SK-N-SH treated with all-trans-retinoic acid at 6 μM for 48 hours (cell line): Measurements from ENCODE around the gene CTSF.

Source experiments
- ARNTL ChIP-seq: fragments of 450-650 bp; formaldehyde crosslinking; IDR thresholded peaks from 2 replicates; pipeline ENCODE4 v1.5.0; 2020; ENCODE audit warnings: low read depth, mild to moderate bottlenecking, moderate library complexity, borderline replicate concordance
- GLIS3 ChIP-seq: fragments of 250-450 bp; sonication (Bioruptor Pico); IDR thresholded peaks from 2 replicates; pipeline ENCODE4 v1.5.0; 2020; ENCODE audit warnings: mild to moderate bottlenecking, moderate library complexity
- PATZ1 ChIP-seq: fragments of 250-450 bp; sonication (Bioruptor Pico); IDR thresholded peaks from 2 replicates; pipeline ENCODE4 v1.8.0; 2020; ENCODE audit warnings: mild to moderate bottlenecking, moderate library complexity, borderline replicate concordance
- ZFP3 ChIP-seq: fragments of 250-450 bp; sonication (Bioruptor Pico); IDR thresholded peaks from 2 replicates; pipeline ENCODE4 v1.5.0; 2020; ENCODE audit warnings: mild to moderate bottlenecking, moderate library complexity
- ZFP30 ChIP-seq: fragments of 450-650 bp; formaldehyde crosslinking; IDR thresholded peaks from 2 replicates; pipeline ENCODE4 v1.5.0; 2022; ENCODE audit warnings: mild to moderate bottlenecking, moderate library complexity
- ZNF565 ChIP-seq: fragments of 450-650 bp; formaldehyde crosslinking; conservative IDR thresholded peaks from 2 replicates; pipeline ENCODE4 v1.5.0; 2020; ENCODE audit warnings: low read depth, mild to moderate bottlenecking, moderate library complexity
- ZNF70 ChIP-seq: fragments of 450-650 bp; formaldehyde crosslinking; IDR thresholded peaks from 2 replicates; pipeline ENCODE4 v1.5.0; 2020; ENCODE audit warnings: mild to moderate bottlenecking, moderate library complexity
- ZNF8 ChIP-seq: fragments of 450-650 bp; formaldehyde crosslinking; IDR thresholded peaks from 2 replicates; pipeline ENCODE4 v1.5.0; 2020; ENCODE audit warnings: mild to moderate bottlenecking, moderate library complexity

DNA sequence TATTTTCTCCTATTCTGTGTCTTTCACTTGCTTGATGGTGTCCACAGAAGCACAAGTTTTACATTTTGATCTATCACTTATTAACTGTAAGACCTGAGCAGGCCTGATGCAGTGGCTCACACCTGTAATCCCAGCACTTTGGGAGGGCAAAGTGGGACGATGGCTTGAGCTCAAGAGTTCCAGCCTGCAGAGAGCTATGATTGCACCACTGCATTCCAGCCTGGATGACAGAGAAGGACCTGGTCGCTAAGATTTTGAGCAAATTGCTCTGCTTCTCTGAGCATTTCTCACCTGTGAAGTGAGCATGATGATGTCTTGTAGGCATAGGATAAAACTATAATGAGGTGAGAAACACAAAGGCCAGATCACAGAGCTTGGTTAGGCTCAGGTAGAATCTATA, 17.7 kb upstream of the CTSF start:
- TF ChIP-seq ZNF70 (CRISPR knock-in tag) (no peak), ARNTL (CRISPR knock-in tag) (no peak), ZFP30 (CRISPR knock-in tag) (no peak), ZNF8 (no peak), GLIS3 (CRISPR knock-in tag) (no peak), ZNF565 (CRISPR knock-in tag) (no peak), ZFP3 (CRISPR knock-in tag) (no peak), PATZ1 (CRISPR knock-in tag) (no peak)
